Measurements from ENCODE around the gene DIAPH3. TPM values are rescaled to one million over a fixed set of nuclear protein-coding genes. Genes with fewer than 3 reads are reported as not detected.

The DIAPH3 gene
- total RNA-seq, 1 donor from 2014 or later = 4.5 TPM

DNA sequence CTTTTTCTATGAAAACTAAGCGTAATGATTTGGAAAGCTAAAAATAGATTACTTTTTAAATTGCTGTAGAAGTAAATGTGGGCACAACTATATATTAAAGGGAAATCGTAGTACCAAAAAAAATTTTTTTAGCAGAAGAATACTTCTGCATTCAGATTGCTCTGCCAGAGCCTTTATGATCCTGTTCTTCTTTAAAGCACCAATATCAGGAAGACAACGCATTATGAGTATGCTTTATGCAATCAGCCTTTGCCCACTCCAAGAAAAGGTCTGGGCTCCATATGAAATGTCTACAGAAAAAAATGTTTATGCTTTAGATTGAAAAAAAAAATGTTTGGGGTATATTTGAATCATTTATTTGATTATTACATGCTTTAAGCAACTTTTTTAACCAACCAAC, 137.4 kb downstream of the DIAPH3 start:
- no peaks in the 10 kb centered on the region for H3K36me3 Mint-ChIP-seq (ENCODE audit: low read depth, unreplicated experiment)

DNA sequence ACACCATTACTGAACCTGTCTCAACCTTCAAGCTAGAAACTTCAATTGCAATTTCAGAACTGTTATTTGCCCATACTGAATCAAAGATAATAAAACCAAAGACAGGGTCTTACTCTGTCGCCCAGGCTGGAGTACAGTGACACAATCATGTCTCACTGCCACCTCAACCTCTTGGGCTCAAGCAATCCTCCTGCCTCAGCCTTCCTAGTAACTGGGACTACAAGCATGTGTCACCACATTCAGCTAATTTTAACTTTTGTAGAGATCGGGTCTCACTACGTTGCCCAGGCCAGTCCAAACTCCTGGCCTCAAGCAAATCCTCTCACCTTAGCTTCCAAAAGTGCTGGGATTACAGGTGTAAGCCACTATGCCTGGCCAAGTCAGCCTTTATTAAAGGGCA, 143.4 kb downstream of the DIAPH3 start:
- H3K27me3 Mint-ChIP-seq (ENCODE audit: unreplicated experiment) = no peaks in the 10 kb centered on the region
- no peak overlapping the region for H3K27ac Mint-ChIP-seq (ENCODE audit: unreplicated experiment)
- H3K4me3 Mint-ChIP-seq (ENCODE audit: unreplicated experiment) = no peak overlapping the region
- TF ChIP-seq, protein P1, sequence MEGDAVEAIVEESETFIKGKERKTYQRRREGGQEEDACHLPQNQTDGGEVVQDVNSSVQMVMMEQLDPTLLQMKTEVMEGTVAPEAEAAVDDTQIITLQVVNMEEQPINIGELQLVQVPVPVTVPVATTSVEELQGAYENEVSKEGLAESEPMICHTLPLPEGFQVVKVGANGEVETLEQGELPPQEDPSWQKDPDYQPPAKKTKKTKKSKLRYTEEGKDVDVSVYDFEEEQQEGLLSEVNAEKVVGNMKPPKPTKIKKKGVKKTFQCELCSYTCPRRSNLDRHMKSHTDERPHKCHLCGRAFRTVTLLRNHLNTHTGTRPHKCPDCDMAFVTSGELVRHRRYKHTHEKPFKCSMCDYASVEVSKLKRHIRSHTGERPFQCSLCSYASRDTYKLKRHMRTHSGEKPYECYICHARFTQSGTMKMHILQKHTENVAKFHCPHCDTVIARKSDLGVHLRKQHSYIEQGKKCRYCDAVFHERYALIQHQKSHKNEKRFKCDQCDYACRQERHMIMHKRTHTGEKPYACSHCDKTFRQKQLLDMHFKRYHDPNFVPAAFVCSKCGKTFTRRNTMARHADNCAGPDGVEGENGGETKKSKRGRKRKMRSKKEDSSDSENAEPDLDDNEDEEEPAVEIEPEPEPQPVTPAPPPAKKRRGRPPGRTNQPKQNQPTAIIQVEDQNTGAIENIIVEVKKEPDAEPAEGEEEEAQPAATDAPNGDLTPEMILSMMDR (IDR thresholded peaks at IDR 0.05; ENCODE audit: unreplicated experiment) = no peak
- H3K9me3 Mint-ChIP-seq (ENCODE audit: unreplicated experiment) = no peaks in the 10 kb centered on the region
- no peak for DNase-seq (ENCODE audit: low spot score)
- peaks cover 3% of the 10 kb centered on the region for H3K4me1 Mint-ChIP-seq (ENCODE audit: unreplicated experiment)
- H3K36me3 Mint-ChIP-seq (ENCODE audit: low read depth, unreplicated experiment) = no peaks in the 10 kb centered on the region

More for the DNA sequence above, 137.4 kb downstream of the DIAPH3 start:
- Mint-ChIP-seq H3K9me3 (ENCODE audit: unreplicated experiment) (no peaks in the 10 kb centered on the region), H3K4me1 (ENCODE audit: unreplicated experiment) (no peaks in the 10 kb centered on the region), H3K4me3 (ENCODE audit: unreplicated experiment) (no peak overlapping the region), H3K27ac (ENCODE audit: unreplicated experiment) (no peak overlapping the region), H3K27me3 (ENCODE audit: unreplicated experiment) (peaks cover 3% of the 10 kb centered on the region)
- TF ChIP-seq, protein P1 (IDR thresholded peaks at IDR 0.05; ENCODE audit: unreplicated experiment) = no peak
- no peak for DNase-seq (ENCODE audit: low spot score)

DNA sequence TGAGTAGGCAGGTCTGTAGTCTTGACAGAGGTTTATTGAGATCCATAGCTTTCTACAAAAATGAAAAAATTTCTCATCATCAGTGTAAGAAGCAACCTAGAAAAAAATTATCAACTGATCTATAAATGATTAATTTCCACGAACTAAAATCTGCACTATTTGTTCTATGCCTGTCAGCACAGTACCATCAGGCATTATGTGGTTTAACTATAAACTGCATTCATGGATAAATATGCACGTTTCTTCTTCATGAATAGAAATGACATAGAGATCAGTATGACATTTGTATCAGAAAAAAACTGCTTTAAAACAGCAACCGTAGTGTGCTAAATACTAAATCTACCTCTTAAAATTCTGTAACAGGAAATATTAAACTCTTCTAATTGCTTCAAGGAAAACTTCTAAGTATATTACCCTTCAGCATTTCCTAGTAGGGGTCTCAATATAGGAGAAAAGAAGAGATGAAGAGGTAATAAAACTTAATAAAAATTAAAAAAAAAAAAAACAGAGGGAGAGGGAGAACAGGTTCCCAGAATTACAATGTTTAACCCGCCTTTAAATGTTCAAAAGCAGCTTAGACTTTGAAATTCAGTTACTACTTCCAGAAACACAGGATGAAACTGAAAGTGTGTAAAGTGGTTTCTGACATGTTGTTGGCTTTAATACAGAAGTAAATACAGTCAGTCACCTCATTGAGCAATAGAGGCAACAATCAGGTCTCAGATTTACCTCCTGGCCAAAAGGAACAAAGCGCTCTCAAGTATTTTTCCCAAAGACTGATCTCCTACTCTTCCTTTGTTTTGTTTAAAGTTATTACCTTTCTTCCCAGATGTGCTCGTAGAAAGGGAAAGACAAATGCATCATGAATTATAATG, 144.4 kb downstream of the DIAPH3 start:
- Mint-ChIP-seq H3K27me3 (ENCODE audit: unreplicated experiment) (no peaks in the 10 kb centered on the region), H3K4me3 (ENCODE audit: unreplicated experiment) (no peak overlapping the region), H3K36me3 (ENCODE audit: low read depth, unreplicated experiment) (no peaks in the 10 kb centered on the region), H3K9me3 (ENCODE audit: unreplicated experiment) (no peaks in the 10 kb centered on the region), H3K4me1 (ENCODE audit: unreplicated experiment) (peaks cover 6% of the 10 kb centered on the region), H3K27ac (ENCODE audit: unreplicated experiment) (no peak overlapping the region)
- DNase-seq (ENCODE audit: low spot score) = no peak
- TF ChIP-seq, protein P1 (IDR thresholded peaks at IDR 0.05; ENCODE audit: unreplicated experiment) = no peak

DNA sequence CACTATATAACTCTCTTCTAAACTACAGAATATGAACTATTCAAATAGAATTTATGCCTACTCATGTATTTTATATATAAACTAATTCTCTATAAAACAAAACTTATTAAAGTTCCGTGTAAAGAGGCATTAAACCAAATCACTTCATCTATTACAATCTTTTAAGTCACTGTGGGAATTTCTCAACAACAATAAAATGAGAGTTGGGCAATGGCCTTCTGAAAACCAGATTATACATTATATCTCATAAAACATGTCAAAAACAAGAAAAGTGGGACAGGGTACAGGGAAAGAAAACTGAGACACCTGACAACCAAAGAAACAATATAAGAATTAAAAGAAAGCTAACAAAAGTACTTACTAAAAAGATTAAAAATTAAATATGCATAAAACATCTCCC, 145.2 kb downstream of the DIAPH3 start:
- TF ChIP-seq, protein P1 (IDR thresholded peaks at IDR 0.05; ENCODE audit: unreplicated experiment) = no peak
- Mint-ChIP-seq H3K36me3 (ENCODE audit: low read depth, unreplicated experiment) (no peaks in the 10 kb centered on the region), H3K9me3 (ENCODE audit: unreplicated experiment) (no peaks in the 10 kb centered on the region), H3K27ac (ENCODE audit: unreplicated experiment) (no peak overlapping the region), H3K4me1 (ENCODE audit: unreplicated experiment) (peaks cover 6% of the 10 kb centered on the region), H3K4me3 (ENCODE audit: unreplicated experiment) (no peak overlapping the region), H3K27me3 (ENCODE audit: unreplicated experiment) (no peaks in the 10 kb centered on the region)
- no peak for DNase-seq (ENCODE audit: low spot score)

DNA sequence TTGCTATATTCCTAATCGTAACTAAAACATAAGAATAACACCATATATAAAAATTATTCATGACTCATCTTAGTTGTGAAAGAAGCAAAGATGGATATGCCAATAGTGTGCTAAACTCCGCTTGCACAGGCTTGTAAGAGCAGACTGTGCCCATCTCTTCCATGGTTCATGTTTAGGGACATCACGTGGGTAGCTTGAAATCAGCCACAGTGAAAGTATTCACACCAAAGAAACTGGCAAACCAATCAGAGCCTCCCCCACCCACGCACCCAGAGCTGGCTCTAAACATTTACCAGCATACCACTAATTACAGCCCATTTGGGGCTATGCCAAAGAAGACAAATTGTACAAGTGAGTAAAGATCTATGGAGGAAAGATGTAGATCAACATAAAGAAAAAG, 147.5 kb downstream of the DIAPH3 start:
- no peak for DNase-seq (ENCODE audit: low spot score)
- Mint-ChIP-seq H3K4me3 (ENCODE audit: unreplicated experiment) (no peak overlapping the region), H3K36me3 (ENCODE audit: low read depth, unreplicated experiment) (no peaks in the 10 kb centered on the region), H3K4me1 (ENCODE audit: unreplicated experiment) (peaks cover 6% of the 10 kb centered on the region), H3K9me3 (ENCODE audit: unreplicated experiment) (no peaks in the 10 kb centered on the region), H3K27me3 (ENCODE audit: unreplicated experiment) (no peaks in the 10 kb centered on the region), H3K27ac (ENCODE audit: unreplicated experiment) (no peak overlapping the region)
- TF ChIP-seq, protein P1 (IDR thresholded peaks at IDR 0.05; ENCODE audit: unreplicated experiment) = no peak

Data from endothelial cell (in vitro differentiated cells).